ENCODE data around the gene SMURF1.
"Not testable (repeated sequence)": the region's sequence is repeated elsewhere in the genome, so short reads cannot be mapped to it uniquely, and the experiment has no call there.

The SMURF1 gene

DNA sequence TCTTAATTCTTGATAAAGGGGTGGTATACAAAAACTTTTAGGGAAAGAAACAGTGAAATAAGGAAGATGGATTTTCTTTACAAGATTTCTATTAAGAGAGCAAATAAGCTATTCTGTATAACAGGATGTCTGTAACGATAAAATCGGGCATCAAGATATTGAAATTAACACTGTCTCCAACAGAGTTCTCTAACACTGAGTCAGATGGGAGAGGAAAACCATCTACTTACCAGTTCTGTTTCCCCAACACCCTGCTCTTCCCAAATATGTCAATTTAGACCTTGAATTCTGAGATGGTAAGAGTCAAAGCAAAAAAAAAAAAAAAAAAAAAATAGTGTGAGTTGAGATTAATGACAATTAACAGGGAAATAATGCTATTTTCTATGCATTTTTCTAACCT, 23.0 kb downstream of the SMURF1 start:
- DNase-seq = no peak

- no peak for DNase-seq
Measured at GRCh38 chr7:99120501-99120900, 23.4 kb downstream of the SMURF1 start.

DNA sequence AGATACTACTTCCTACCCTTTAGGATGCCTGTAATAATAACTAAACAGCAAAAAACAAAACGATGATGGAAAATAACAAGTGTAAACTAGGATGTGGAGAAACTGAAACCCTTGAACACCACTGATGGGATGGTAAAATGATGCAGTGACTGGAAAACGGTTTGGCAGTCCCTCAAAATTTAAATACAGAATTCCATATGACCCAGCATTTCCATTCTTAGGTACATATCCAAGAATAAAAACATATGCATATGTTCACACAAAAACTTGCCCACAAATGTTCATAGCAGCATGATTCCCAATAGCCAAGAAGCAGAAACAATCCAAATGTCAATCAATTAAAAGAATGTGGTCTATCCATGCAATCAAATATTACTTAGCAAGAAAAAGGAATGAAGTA, 25.8 kb downstream of the SMURF1 start:
- no peak for DNase-seq

DNA sequence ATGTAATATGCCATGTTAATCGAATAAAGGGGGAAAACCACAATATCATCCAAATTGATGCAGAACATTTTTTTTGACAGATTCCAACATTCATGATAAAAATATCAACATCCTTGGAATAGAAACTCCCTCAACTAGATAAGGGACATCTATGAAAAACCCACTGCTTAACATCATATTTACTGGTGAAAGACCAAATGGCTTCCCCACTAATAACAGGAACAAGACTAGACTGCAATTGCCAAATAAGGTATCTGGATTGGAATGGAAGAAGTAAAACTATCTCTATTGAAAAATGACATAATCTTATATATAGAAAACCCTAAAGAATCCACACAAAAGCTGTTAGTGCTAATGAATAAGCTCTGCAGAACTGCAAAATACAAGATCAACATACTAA, 27.8 kb downstream of the SMURF1 start:
- DNase-seq = no peak

DNA sequence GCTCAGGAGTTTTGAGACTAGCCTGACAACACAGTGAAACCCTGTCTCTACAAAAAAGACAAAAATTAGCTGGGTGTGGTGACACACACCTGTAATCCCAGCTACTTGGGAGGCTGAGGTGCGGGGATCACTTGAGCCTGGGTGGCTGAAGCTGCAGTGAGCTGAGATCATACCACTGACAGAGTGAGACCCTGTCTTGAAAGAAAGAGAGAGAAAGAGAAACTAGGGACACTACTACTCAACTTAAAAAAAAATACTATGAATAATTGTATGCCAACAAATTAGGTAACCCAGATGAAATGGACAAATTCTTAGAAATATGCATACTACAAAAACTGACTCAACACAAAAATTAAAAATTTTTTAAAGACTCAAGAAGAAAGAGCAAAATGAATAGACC, 28.5 kb downstream of the SMURF1 start:
- DNase-seq = no peak

DNA sequence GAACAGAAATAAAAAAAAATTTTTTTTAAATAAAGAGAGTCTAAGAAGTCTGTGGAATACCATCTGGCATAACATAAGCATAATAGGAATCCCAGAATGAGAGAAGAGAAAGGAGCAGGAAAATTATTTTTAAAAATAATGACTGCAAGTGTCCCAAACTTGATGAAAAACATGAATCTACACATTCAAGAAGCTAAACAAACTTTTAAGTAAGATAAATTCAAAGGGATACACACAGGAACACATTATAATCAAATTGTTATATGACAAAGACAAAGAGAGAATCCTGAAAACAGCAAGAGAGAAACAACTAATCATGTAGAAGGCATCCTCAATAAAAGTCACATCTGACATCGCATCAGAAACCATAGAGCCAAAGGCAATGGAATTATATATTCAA, 30.9 kb downstream of the SMURF1 start:
- no peak for DNase-seq

- no peak for DNase-seq
Measured at GRCh38 chr7:99112097-99112496, 31.8 kb downstream of the SMURF1 start.

- DNase-seq = no peak
Measured at GRCh38 chr7:99111591-99111990, 32.3 kb downstream of the SMURF1 start.

DNA sequence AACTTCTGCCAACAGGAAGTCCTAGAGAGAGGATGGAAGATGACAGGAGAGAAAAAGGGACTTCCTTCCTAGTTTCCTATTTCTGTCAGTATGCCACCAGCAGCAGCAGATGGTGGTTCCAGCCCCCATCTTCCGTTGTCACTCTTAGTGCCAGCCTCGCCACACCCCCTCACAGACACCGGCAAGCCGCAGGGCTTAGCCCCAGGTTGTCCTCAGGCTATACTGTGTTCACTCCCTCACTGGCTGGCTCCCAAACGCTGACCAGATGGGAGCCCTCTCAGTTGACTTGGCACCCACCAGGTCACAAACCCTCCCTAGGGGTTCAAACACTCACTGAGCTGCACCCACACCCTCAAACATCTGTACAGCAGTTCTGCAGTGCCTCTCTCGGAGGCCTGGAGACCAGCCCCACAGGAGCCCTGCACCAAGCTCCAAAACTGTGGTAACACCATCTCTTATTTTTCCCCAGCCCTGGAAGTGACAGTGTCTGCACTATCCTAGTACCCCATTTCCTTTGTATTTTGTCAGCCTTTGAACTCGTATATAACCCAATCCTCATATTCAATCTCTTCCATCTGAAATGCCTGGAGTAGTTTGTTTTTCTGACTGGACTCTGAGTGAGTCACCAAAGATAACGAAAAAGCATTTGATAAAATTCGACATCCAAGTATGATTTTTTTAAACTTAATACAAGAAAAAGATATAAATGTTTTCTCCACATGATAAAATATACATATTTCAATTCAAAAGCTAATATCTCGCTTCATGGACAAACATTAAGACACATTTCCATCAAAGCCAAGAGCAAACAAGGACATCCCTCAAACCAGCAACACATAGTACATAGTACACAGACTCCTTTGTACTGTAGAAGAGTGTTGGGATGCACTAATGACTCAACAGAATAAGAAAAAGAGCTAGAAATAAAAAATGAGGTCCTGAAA, 34.5 kb downstream of the SMURF1 start:
- peak; percentile 2 for DNase-seq

DNA sequence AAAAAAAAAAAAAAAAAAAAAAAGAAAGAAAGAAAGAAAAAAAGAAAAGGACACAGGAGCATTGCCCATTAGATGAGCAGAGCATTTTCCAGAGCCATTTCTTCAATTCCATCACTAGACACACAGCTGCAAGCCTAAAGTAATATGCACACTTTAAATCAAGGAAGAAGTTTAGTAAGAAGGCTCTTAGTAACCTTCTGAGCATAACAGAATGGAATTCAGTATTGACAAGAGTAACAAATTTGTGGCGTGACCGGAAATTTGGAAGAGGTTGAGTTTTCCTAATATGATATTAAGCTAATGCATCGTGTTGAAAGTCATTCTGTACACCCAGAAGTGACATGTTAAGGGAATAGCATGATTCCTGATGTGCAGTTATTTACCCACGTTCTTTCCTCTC, 35.3 kb downstream of the SMURF1 start:
- DNase-seq = no peak

GRCh38 chr7:99106821-99107241, 37.1 kb downstream of the SMURF1 start:
- DNase-seq = no peak

- DNase-seq = no peak
Measured at GRCh38 chr7:99106411-99106810, 37.5 kb downstream of the SMURF1 start.

DNA sequence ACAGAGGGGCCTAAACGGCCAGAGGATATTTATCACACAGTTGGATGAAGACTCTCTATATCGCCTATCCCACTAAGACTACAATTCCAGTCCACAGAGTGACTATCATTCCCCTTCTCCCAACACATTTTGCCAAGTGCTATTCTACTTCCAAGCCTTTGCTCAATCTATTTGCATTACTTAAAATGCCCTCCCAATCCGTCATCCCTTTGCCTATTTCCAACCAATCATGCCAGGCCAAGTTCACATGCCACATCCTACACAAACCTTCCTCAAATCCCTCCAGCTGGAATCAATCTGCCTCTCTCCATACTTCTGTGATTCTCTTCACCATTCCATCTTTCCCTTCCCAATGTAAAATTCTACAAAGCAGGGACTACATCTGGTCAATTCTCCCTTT, 38.2 kb downstream of the SMURF1 start:
- DNase-seq = no peak

GRCh38 chr7:99104631-99105030, 39.3 kb downstream of the SMURF1 start:
- no peak for DNase-seq

DNA sequence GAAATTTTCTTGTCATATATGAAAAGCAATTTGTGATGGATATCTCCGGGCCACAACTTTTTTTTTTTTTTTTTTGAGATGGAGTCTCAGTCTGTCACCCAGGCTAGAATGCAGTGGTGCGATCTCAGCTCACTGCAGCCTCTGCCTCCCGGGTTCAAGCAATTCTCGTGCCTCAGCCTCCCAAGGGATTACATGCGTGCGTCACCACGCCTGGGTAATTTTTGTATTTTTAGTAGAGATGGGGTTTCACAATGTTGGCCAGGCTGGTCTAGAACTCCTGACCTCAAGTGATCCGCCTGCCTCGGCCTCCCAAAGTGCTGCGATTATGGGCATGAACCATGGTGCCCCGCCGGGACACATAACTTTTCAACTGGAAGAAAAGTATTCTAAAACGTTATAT, 40.1 kb downstream of the SMURF1 start:
- DNase-seq = not testable (repeated sequence)

DNA sequence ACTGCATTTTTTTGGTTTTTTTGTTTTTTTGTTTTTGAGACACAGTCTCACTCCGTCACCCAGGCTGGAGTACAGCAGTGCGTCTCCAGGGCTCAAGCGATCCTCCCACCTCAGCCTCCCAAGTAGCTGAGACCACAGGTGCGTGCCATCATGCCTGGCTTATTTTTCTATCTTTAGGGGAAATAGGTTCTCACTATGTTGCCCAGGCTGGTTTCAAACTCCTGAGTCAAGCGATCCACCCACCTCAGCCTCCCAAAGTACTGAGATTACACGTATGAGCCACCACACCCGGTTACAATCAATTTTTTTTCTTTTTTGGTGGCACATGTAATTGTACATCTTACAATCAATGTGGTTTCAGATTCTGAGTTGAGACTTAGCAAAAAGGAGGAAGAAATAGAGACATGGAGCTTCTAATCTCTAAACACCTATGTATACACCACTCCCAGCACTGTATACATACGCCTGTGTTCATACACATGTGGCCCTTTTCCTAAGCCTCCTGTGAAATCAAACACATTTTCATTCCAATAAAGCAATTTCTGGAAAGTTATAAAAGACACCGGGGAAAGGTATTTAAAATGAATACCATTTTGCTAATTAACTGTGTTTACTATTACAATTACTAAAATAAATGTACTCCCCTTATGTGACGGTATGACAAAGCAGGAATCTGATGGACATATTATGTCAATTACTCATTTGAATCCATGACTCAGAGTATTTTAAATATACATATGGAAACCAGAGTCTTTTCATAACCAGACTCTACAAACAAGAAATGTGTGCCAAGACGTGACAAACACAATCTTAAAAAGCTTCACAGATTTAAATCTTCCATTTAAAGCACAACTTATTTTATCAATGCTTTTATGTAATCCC, 40.9 kb downstream of the SMURF1 start:
- DNase-seq = no peak

DNA sequence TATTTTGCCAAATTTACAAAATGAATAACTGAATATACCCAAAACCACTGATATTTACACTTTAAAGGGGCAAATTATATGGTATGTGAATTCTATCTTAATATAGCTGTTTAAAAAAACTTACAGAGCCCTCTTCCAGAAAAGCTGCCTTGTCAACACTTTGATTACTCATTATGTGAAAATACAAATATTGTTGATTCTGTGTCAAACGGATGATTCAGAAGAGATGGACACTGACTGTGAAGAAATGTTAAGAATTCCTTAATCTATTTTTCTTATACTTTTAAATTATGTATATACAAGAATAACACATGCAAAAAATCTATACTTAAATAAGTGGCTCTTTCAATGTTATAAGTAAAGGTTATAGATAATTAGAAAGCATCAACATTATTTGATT, 41.5 kb downstream of the SMURF1 start:
- no peak for DNase-seq

DNA sequence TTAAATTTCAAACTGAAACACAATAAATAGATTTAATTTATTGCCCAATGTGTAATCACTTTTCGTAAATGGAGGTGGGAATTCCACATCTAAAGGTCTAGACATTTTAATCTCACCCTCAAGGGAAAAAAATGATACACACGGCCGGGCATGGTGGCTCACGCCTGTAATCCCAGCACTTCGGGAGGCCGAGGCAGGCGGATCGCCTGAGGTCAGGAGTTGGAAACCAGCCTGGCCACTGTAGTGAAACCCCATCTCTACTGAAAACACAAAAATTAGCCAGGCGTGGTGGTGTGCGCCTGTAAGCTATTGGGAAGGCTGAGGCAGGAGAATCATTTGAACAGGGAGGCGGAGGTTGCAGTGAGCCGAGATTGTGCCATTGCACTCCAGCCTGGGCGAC, 42.4 kb downstream of the SMURF1 start:
- not testable (repeated sequence) for DNase-seq

DNA sequence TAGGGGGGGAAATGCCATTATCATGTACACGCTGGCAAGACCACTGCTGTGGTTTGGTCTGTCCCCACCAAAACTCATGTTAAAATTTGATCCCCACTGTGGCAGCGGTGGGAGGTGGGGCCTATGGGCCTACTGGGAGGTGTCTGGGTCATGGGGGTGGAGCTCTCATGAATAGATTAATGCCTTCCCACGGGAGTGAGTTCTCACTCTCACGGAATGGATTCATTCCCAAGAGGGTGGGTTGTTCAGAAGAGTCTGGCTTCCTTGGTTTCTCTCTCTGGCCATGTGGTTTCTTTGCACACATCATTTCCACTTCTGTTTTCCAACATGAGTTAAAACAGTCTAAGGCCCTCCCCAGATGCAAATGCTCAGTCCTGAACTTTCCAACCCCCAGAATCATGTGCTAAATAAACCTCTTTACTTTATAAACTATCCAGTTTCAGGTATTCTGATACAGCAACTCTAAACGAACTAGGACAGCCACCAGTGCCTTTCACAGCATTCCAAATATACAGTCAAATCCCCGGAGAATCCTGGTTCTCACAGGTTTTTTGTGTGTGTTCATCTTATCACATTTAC, 44.3 kb downstream of the SMURF1 start:
- DNase-seq = no peak

- DNase-seq = no peak
Measured at GRCh38 chr7:99098824-99099498, 44.9 kb downstream of the SMURF1 start.

DNA sequence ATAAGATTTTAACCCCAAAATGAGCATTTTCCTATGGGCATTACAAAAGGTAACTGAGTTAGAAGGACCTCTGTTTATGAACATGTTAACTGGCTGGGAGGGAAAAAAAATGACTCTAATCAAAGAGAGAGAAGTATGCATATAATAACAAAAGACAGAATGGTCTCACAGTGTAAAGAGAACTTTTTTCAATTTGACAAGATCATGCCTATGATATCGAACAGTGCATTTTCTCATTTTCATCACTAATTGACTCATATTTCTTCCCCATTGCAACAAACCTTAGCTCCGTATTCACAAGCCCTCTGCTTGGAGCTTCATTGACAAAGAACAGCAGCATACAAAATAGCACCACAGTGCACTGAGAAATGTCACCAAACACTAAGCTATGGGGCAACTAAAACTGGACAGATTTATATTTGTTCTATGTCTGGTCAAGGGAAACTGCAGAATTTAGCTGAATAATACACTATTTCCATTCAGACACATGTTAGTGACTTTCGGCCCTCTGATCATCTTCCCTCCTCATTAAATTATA, 45.6 kb downstream of the SMURF1 start:
- DNase-seq = no peak

DNA sequence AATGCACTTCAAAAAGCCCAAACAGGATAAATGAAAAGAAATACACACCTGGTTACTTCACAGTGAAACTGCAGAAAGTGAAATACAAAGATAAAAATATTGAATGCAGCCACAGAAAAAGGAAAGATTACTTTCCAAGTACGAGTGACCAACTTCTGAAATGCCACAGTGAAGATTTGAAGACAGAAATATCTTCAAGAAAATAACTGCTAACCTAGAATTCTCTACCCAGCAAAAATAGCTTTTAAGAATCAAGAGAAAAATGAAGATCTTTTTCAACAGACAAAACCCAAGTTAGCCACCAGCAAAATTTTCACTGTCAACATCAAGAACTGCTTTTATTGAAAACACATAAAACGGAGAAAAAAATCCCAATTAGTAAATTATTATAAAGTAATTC, 46.2 kb downstream of the SMURF1 start:
- no peak for DNase-seq

All from stimulated activated CD4-positive, alpha-beta T cell treated with anti-CD3 and anti-CD28 coated beads, Interleukin-12 subunit alpha, Interleukin-12 subunit beta, amount 100 ng/mL, for 4 hours (primary cell).